GM12875 (cell line): Measurements from ENCODE around the gene DDR2.

ENCODE experiments used
- H3K4me3 ChIP-seq: one replicate; pipeline ENCODE4 v1.5.1; 2011; ENCODE audit warnings: low read depth, low read length, control low read depth
- TF ChIP-seq, protein P1 (sequence below): IDR thresholded peaks from 2 replicates; pipeline ENCODE4 v1.5.1; 2011; ENCODE audit warnings: low read depth, mild to moderate bottlenecking, control low read depth, inconsistent platforms, low read length, moderate library complexity, borderline replicate concordance; ENCODE audit not compliant: insufficient read depth

The DDR2 gene

DNA sequence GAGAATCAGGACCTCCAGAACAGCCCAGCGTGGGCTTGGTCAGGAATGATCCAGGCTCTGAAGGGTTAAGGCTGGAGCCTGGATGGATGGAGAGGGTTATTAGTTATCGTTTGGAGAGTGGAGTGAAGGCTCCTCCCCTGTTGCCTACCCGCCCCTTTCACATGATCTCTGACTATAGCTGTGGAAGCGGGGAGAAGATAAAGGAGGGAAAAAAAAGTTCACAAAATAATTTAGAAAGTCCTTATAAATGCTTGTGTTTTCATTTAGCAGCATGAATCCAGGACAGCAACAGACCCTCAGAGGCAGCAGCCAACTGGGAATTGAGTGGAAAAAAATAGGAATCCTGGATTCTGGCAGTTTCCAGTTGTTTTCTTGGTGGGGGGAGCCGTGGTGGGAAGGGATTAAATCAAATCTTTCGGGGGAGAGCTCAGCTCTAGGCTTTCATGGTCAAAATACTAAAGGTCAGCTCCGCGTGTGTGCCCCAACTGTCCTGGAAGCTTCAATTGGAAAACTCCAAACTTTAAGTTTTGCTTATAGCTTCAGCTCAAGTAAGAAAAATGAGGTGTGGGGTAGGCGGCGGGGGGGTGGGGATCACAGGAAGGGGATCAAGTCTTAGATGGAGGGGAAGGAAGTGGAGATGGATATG lies 595 bp upstream of the DDR2 start:
- no peak overlapping the region for H3K4me3 ChIP-seq
- TF ChIP-seq, protein P1, sequence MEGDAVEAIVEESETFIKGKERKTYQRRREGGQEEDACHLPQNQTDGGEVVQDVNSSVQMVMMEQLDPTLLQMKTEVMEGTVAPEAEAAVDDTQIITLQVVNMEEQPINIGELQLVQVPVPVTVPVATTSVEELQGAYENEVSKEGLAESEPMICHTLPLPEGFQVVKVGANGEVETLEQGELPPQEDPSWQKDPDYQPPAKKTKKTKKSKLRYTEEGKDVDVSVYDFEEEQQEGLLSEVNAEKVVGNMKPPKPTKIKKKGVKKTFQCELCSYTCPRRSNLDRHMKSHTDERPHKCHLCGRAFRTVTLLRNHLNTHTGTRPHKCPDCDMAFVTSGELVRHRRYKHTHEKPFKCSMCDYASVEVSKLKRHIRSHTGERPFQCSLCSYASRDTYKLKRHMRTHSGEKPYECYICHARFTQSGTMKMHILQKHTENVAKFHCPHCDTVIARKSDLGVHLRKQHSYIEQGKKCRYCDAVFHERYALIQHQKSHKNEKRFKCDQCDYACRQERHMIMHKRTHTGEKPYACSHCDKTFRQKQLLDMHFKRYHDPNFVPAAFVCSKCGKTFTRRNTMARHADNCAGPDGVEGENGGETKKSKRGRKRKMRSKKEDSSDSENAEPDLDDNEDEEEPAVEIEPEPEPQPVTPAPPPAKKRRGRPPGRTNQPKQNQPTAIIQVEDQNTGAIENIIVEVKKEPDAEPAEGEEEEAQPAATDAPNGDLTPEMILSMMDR, result no peak

- no peak overlapping the region for H3K4me3 ChIP-seq
- TF ChIP-seq, protein P1, result no peak
These were observed 425 bp downstream of the DDR2 start for GRCh38 chr1:162632698-162633080.

DNA sequence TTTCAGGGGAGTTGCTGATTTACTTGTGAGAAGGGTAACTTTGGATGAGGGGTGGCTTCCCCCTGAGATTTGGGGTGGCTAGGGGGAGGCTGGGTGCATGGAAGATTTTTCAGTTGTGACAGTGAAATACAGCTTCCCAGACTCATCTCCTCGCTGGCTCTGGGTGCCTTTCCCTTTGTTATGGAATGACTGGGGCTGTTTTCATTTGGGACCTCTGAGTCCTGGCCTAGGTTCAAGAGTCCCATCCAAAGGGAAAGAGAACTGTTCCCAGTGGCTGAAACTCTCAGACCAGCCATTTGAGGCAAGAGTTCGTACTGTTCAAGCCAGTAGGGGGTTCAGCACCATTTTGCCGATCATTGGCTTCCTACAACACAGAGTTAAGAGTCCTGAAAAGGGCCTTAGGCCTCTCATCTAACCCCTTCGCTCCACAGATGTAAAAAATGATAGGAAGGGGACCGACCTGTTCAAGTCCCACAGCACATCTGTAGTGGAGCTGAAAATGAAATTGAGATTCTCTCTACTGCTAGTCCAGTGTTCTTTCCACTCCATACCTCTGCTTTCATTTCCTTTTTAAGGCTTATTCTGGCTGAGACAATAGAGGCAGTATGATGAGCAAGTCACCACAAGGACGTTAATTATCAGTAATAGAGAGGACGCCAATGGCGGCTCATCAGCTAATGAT lies 958 bp downstream of the DDR2 start:
- TF ChIP-seq, protein P1, result no peak
- H3K4me3 ChIP-seq, result peak overlapping the region; percentile 29

DNA sequence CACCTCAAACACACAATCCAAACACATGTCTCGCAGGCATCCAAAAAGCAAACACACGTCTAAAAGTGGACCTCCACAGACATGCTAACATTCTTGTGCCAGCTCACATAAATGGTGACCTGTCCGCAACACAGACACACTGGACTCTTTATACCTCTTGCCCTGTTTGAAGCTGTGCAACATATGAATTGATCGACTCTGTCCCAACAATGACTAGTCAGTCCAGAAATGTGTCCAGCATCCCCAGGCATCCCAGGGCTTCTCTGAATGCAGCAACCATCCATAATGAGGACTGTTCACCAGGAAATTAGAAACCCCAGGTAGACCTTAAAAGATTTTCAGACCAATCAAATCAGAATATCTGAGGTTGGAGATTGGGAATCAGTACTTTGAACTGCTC lies 3.2 kb downstream of the DDR2 start:
- TF ChIP-seq, protein P1, result no peak
- H3K4me3 ChIP-seq, result no peak overlapping the region

- H3K4me3 ChIP-seq, result no peak overlapping the region
- TF ChIP-seq, protein P1, result no peak
These were observed 7.5 kb downstream of the DDR2 start for GRCh38 chr1:162639718-162640117.

GRCh38 chr1:162641114-162641513 lies 8.8 kb downstream of the DDR2 start:
- TF ChIP-seq, protein P1, result no peak
- H3K4me3 ChIP-seq, result no peak overlapping the region

- H3K4me3 ChIP-seq, result no peak overlapping the region
These were observed 12.7 kb downstream of the DDR2 start for GRCh38 chr1:162644986-162645314.

More at GRCh38 chr1:162644986-162645314, 12.7 kb downstream of the DDR2 start:
- TF ChIP-seq, protein P1, result no peak
